Activated CD4-positive, alpha-beta T cell treated with anti-CD3 and anti-CD28 coated beads for 4 hours (primary cell): ENCODE data around the gene ARMC9.
"Not testable (repeated sequence)": the region's sequence is repeated elsewhere in the genome, so short reads cannot be mapped to it uniquely, and the experiment has no call there.

ENCODE experiments used
- DNase-seq, 2 donors: peaks; one replicate each; pipeline ENCODE4 v3.0.0-alpha.2; 2020

Gene ARMC9

GRCh38 chr2:231198291-231199173, at the start of gene ARMC9:
TSS of gene ARMC9 (plus strand) at chr2:231198631. CDS start at chr2:231206239, 7,608 bp downstream.
- DNase-seq: peak; percentile 68

DNA sequence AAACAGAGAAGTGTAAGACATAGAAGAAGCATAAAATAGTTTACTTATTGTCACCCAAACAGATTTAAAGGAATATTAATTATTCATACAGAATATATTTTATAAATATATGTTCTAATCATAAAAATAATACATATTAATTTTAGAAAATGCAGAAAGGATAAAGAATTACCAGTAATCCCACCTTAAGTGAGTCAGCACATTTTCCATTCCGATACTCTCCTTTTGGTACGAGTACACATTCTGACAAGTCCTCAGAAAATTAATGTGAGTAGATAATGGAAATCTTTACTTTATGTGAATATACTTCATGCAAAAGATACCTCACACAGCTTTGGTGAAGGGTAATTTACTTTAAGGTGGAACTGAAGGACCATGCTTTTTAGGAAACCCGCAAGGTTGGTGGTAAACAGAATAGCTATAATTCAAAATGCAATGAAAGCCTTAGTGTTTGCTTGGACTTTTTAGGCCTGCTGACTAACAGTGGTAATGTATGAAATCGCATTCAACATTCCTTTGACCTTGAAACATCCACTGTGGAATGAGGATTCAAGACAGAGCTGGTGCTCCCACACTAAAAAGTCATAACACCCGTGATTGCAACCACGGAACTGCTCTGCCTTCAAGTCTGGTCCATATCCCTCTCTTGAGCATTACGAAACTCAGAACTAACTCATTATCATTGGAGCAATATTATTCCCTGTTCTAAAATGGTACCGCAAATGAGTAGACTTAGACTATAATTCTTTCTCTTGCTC, 45.5 kb upstream of the ARMC9 start:
- DNase-seq: no peak

DNA sequence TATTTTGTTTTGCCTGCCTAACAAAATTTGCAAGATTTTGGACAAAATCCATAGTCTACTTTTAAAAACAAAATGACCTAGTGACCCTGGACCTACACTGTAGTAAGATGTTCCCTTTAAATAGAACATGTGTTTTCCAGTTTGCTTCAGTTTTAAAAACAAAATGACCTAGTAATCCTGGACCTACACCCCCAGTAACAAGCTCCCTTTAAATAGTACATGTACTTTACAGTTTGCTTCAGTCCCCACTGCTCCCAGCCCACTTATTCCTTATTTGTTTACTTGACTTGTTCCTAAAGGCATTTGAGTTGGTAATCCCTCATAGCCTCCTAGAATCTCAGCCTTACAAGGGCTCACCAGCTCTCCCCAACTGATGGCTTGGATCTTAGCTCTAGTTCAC, 39.1 kb upstream of the ARMC9 start:
- DNase-seq: no peak

DNA sequence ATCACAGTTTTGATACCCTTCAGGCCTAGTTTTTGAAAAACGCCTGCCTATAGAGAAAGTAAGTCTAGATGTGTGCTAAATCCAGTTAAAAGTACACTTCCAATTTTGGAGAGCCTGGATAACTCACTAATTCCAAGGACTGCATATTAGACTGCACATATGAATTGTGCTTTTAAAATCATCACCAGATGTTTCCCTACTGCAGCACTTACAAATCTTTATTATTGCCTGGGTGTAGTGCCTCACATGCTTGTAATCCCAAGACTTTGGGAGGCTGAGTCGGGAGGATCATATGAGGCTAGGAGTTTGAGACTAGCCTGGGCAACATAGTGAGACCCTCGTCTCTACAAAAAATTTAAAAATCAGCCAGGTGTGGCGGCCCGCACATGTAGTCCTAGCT, 37.7 kb upstream of the ARMC9 start:
- no peak for DNase-seq

DNA sequence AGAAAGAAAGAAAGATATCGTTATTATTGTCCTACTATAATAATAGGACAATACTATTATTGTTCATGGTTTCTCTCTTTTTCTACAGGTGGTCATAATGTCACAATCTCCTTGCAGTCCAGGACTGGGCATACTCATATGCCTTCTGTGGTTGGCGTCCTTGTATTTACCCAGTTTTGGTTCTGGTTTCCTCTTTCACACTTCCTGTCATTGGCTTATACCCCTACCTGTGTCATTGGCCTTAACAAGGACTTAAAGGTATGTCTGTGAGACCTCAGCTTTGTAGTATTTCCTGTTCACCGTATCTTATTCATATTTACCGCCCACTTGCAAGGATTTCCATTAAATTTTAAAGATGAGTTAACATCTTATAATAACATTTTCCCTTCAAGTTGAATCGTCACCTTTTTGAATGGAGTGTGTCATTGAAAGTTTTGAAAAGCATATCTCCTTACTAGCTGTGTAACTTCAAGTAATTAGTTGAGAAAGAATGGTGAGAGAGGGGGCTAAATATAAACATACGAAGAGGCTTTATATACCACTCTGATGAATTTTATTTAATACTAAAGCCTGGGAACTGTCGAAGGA, 37.1 kb upstream of the ARMC9 start:
- DNase-seq: no peak

GRCh38 chr2:231161877-231162329, 36.5 kb upstream of the ARMC9 start:
- no peak for DNase-seq

GRCh38 chr2:231163011-231163410, 35.4 kb upstream of the ARMC9 start:
- DNase-seq: no peak

DNA sequence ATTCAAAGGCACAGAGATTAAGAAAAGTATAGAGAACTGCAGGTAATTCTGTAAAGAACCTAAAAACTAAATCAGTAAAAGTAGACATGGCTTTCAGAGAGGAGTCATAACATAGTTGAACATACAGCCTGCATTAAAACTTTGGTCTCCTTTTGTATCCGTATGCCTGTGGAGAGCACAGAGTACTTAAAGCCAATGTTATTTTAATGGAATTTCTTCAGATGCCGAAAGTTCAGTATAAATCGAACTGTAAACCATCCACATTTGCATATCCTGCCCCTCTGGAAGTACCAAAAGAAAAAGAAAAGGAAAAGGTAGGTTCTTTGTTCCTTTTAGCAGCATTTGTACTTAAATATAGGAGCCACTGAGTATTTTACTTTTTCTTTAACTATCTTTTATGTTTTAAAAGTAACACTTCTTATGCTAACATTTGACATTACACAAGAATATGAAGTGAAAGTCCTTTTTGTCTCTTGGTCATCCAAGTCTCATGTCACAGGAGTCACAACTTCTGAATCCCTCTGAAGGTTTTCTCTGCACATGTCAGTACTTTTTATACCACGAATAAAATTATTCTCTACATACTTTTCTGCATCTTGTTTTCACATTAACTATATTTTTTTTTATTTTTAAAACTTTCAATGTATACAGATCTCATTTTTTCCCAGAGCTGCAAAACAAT, 34.9 kb upstream of the ARMC9 start:
- no peak for DNase-seq

DNA sequence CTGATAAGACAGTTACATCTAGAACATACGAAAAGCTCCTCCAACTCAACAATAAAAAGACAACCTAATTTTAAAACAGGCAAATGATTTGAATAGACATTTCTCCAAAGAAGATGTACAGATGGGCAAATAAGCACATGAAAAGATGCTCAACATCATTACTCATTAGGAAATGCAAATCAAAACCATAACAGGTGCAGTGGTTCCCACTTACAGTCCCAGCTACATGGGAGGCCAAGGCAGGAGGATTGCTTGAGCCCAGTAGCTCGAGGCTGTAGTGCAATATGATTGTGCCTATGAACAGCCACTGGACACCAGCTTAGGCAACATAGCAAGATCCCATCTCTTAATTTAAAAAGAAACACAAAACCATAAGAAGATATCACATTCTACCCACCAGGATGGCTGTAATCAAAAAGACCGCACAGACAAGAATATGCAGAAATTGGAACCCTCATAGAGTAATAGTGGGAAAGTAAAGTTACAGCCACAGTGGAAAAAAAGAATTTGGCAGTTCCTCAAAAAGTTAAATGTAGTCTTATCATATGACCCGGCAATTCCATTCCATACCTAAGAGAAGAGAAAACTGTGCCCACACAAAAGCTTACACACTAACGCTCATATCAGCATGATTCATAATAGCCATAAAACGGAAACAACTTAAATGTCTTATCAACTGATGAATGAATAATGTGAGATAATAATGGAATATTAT, 30.5 kb upstream of the ARMC9 start:
- DNase-seq: no peak

GRCh38 chr2:231168460-231169139, 29.8 kb upstream of the ARMC9 start:
- DNase-seq: no peak

DNA sequence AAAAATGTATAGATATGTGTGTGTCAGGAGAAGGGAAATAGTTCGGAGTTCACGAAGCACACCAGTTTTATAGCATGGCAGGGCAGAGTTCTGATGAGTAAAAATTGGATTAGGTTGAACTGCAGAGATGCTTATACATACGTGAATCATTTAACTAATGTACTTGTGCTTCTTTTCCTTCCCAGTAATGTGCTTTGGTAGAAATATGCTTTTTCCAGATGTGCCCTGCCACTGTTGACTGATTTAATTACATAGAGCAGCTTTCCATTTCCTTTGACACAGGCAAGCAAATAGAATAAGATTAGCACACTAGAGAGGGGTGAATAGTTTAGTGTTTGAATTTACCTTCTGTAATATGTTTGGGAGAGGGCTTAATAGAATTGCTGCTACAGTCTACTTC, 28.9 kb upstream of the ARMC9 start:
- no peak for DNase-seq

DNA sequence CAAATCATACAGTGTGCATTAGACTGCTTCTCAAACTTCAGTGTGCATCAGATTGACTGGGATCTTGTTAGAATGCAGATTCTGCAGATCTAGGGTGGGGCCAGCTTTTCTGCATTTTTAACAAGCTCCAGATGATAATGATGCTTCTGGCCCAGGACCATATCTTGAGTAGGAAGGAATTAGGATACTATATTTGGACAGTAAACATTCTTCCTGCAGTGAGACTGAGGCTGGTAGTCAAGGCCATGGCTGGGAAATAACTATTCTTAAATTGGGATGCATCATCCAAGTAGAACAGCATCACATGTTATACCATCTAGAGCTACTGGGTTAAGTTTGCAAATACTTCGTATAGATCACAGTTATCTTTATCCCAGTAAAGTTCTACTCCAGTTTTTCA, 28.4 kb upstream of the ARMC9 start:
- DNase-seq: no peak

DNA sequence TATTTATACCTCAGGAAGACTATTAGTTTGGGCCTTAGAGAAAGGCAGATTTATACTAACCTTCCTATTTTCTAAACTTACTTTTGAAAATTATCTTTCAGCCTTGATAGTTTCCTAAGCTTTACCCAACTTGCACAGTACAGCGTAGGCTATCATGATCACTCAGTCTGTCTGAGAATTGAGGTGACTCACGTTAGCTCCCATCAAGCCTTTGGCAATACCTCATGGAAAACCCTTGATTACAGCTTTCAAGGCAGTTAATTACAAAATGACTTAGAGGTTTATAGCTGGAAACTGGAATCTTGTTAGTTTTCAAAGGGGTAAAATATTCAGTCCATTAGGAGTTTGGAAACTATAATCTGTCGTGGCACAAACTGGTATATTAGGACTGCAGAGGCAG, 26.4 kb upstream of the ARMC9 start:
- DNase-seq: no peak

GRCh38 chr2:231174211-231174651, 24.2 kb upstream of the ARMC9 start:
- DNase-seq: no peak

- DNase-seq: no peak
Measured at GRCh38 chr2:231176066-231176465, 22.4 kb upstream of the ARMC9 start.

- DNase-seq: no peak
Measured at GRCh38 chr2:231177156-231178025, 21.0 kb upstream of the ARMC9 start.

DNA sequence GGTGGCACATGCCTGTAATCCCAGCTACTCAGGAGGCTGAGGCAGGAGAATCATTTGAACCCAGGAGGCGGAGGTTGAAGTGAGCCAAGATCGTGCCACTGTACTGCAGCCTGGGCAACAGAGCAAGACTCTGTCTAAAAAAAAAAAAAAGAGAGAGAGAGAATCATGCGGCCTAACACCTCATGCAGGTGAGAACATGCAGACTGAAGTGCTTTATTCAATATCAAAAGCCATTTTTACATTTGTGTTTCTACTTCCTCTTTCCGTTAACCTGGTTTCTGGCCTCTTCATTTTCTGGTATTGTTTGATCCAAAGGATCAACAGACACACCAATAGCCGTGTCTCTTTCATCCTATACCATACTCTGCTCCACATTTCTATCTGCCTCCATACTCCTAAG, 19.6 kb upstream of the ARMC9 start:
- DNase-seq: not testable (repeated sequence)

- DNase-seq: no peak
Measured at GRCh38 chr2:231181860-231182512, 16.4 kb upstream of the ARMC9 start.

GRCh38 chr2:231182513-231182899, 15.9 kb upstream of the ARMC9 start:
- no peak for DNase-seq

GRCh38 chr2:231183851-231184250, 14.6 kb upstream of the ARMC9 start:
- DNase-seq: no peak
